Glutamatergic neuron (in vitro differentiated cells): ENCODE data around the gene PPM1E. TPM values are rescaled to one million over a fixed set of nuclear protein-coding genes. Genes with fewer than 3 reads are reported as not detected.

Experiments
- DNase-seq: peaks from one replicate; pipeline ENCODE4 v3.0.0; 2022
- H3K27ac Mint-ChIP-seq: one replicate; pipeline ENCODE4 v1.8.0; 2020; ENCODE audit warnings: mild to moderate bottlenecking, mixed read lengths, inconsistent platforms; ENCODE audit not compliant: unreplicated experiment
- H3K27me3 Mint-ChIP-seq: one replicate; pipeline ENCODE4 v1.8.0; 2020; ENCODE audit warnings: mild to moderate bottlenecking, moderate library complexity, mixed read lengths, inconsistent platforms; ENCODE audit not compliant: unreplicated experiment
- H3K36me3 Mint-ChIP-seq: one replicate; pipeline ENCODE4 v1.8.0; 2020; ENCODE audit warnings: mild to moderate bottlenecking, mixed read lengths, inconsistent platforms; ENCODE audit not compliant: unreplicated experiment
- H3K4me1 Mint-ChIP-seq: one replicate; pipeline ENCODE4 v1.8.0; 2020; ENCODE audit warnings: mild to moderate bottlenecking, low read depth, mixed read lengths, inconsistent platforms; ENCODE audit not compliant: unreplicated experiment
- H3K4me3 Mint-ChIP-seq: one replicate; pipeline ENCODE4 v1.8.0; 2020; ENCODE audit warnings: mild to moderate bottlenecking, mixed read lengths, inconsistent platforms; ENCODE audit not compliant: unreplicated experiment
- H3K9me3 Mint-ChIP-seq: one replicate; pipeline ENCODE4 v1.8.0; 2020; ENCODE audit warnings: mild to moderate bottlenecking, moderate library complexity, mixed read lengths, inconsistent platforms; ENCODE audit not compliant: unreplicated experiment
- CTCF ChIP-seq: fragments of 200-600 bp; sonication (generic); IDR thresholded peaks from one replicate; pipeline ENCODE4 v1.5.0; 2021; ENCODE audit not compliant: partially characterized antibody, unreplicated experiment
- total RNA-seq: library from RNA; stranded (reverse); fragmentation: NEBNext Ultra II Directional; extraction: Animal tissue kit (Norgen Biotek cat#: 25700); gene quantifications from one replicate; pipeline ENCODE4 v1.2.1, GENCODE V29; 2021; ENCODE audit not compliant: unreplicated experiment

PPM1E gene
- total RNA-seq, 1 donor from 2014 or later: 52.5 TPM

GRCh38 chr17:58802188-58802587 is 46.5 kb downstream of the PPM1E start:
- H3K9me3 Mint-ChIP-seq: peaks cover 2% of the 10 kb centered on the region
- no peak overlapping the region for H3K27ac Mint-ChIP-seq
- no peaks in the 10 kb centered on the region for H3K27me3 Mint-ChIP-seq
- peaks cover 11% of the 10 kb centered on the region for H3K36me3 Mint-ChIP-seq
- H3K4me3 Mint-ChIP-seq: no peak overlapping the region
- TF ChIP-seq CTCF: no peak
- H3K4me1 Mint-ChIP-seq: peaks cover 2% of the 10 kb centered on the region
- DNase-seq: no peak

GRCh38 chr17:58806046-58806445 is 50.4 kb downstream of the PPM1E start:
- Mint-ChIP-seq H3K4me1 (peaks cover 4% of the 10 kb centered on the region), H3K9me3 (peaks cover 2% of the 10 kb centered on the region), H3K4me3 (no peak overlapping the region), H3K27ac (no peak overlapping the region), H3K36me3 (peaks cover 15% of the 10 kb centered on the region), H3K27me3 (no peaks in the 10 kb centered on the region)
- TF ChIP-seq CTCF: no peak
- no peak for DNase-seq

GRCh38 chr17:58808609-58809563 is 53.2 kb downstream of the PPM1E start:
- no peak overlapping the region for H3K27ac Mint-ChIP-seq
- H3K9me3 Mint-ChIP-seq: peaks cover 2% of the 10 kb centered on the region
- H3K27me3 Mint-ChIP-seq: no peaks in the 10 kb centered on the region
- H3K4me1 Mint-ChIP-seq: peaks cover 6% of the 10 kb centered on the region
- no peak for DNase-seq
- no peak for TF ChIP-seq CTCF
- H3K4me3 Mint-ChIP-seq: no peak overlapping the region
- peaks cover 4% of the 10 kb centered on the region for H3K36me3 Mint-ChIP-seq

GRCh38 chr17:58809564-58809936 is 53.9 kb downstream of the PPM1E start:
- peaks cover 2% of the 10 kb centered on the region for H3K9me3 Mint-ChIP-seq

More at GRCh38 chr17:58809564-58809936, 53.9 kb downstream of the PPM1E start:
- no peak for DNase-seq
- H3K36me3 Mint-ChIP-seq: peaks cover 4% of the 10 kb centered on the region
- no peak overlapping the region for H3K27ac Mint-ChIP-seq
- no peaks in the 10 kb centered on the region for H3K27me3 Mint-ChIP-seq
- H3K4me1 Mint-ChIP-seq: peaks cover 6% of the 10 kb centered on the region
- no peak overlapping the region for H3K4me3 Mint-ChIP-seq
- TF ChIP-seq CTCF: no peak
